GM12865 (cell line): ENCODE measurements around the gene ZNF496.
"Not testable (repeated sequence)": the region's sequence is repeated elsewhere in the genome, so short reads cannot be mapped to it uniquely, and the experiment has no call there.

Experiments
- DNase-seq: peaks from one replicate; pipeline ENCODE4 v3.0.0; 2010; ENCODE audit warnings: low read depth
- H3K4me3 ChIP-seq: 2 replicates; pipeline ENCODE4 v1.5.1; 2011; ENCODE audit warnings: mild to moderate bottlenecking, low read depth, low read length, control low read depth
- TF ChIP-seq, protein P1 (sequence below): IDR thresholded peaks from 2 replicates; pipeline ENCODE4 v1.5.1; 2011; ENCODE audit warnings: low read length, control low read depth, low read depth, inconsistent platforms; ENCODE audit not compliant: insufficient read depth; ENCODE audit errors: missing control alignments

ZNF496 gene

DNA sequence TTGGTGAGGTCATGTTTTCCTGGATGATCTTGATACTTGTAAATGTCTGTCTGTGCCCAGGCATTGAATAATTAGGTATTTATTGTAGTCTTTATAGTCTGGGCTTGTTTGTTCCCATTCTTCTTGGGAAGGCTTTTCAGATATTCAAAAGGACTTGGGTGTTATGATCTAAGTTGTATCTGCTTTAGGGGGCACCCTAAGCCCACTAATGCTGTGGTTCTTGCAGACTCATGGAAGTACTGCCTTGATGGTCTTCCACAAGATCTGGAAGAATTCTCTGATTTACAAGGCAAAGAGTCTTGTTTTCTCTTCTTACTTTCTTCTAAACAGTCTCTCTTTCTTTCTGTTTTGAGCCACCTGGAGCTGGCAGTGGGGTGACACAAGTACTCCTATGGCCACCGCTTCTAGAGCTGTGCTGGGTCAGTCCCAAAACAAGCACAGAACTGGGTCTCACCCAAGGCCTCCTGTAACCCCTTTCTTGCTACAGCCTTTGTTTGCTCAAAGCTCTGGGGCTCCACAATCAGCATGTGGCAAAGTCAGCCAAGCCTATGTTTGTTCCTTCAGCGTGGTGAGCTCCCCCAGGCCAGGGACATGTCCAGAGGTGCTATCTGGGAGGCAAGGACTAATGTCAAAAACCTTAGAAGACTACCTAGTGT lies 63.1 kb downstream of the ZNF496 start:
- H3K4me3 ChIP-seq = no peak overlapping the region
- no peak for DNase-seq
- TF ChIP-seq, protein P1, sequence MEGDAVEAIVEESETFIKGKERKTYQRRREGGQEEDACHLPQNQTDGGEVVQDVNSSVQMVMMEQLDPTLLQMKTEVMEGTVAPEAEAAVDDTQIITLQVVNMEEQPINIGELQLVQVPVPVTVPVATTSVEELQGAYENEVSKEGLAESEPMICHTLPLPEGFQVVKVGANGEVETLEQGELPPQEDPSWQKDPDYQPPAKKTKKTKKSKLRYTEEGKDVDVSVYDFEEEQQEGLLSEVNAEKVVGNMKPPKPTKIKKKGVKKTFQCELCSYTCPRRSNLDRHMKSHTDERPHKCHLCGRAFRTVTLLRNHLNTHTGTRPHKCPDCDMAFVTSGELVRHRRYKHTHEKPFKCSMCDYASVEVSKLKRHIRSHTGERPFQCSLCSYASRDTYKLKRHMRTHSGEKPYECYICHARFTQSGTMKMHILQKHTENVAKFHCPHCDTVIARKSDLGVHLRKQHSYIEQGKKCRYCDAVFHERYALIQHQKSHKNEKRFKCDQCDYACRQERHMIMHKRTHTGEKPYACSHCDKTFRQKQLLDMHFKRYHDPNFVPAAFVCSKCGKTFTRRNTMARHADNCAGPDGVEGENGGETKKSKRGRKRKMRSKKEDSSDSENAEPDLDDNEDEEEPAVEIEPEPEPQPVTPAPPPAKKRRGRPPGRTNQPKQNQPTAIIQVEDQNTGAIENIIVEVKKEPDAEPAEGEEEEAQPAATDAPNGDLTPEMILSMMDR = no peak

DNA sequence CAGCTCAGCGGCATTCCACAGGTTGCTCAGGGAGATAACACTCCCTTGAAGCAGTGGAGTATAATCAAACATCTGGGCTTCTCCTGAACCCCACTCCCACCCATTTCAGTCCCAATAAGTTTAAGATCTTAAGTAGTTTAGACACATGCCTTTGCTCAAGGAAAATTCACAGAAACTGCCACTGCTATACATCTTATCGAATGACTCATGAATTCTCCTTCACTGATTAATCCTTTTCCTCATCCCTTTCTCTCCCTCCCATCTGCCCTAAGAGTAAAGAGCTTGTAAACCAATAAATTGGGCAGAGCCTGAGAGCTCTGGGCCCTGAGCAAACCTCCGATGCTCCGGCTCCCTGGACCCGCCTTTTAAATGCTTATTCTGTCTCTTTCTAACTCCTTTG lies 65.6 kb downstream of the ZNF496 start:
- TF ChIP-seq, protein P1 = no peak
- DNase-seq = no peak
- no peak overlapping the region for H3K4me3 ChIP-seq

DNA sequence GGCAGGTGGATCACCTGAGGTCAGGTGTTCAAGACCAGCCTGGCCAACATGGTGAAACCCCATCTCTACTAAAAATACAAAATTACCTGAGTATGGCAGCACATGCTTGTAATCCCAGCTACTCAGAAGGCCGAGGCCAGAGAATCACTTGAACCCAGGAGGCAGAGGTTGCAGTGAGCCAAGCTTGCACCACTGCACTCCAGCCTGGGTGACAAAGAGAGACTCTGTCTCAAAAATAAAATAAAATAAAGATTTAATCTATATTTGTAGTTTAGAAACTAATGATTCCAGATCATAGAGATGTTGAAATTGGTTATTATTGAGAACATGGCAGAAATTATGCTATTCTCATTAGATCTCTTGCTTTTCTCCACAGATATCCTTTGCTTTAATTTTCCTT lies 75.9 kb downstream of the ZNF496 start, which contains the start of gene VN1R5:
Gene VN1R5 (plus strand): TSS at position 301 of the 400 bp plus-strand sequence.
- not testable (repeated sequence) for DNase-seq, H3K4me3 ChIP-seq

DNA sequence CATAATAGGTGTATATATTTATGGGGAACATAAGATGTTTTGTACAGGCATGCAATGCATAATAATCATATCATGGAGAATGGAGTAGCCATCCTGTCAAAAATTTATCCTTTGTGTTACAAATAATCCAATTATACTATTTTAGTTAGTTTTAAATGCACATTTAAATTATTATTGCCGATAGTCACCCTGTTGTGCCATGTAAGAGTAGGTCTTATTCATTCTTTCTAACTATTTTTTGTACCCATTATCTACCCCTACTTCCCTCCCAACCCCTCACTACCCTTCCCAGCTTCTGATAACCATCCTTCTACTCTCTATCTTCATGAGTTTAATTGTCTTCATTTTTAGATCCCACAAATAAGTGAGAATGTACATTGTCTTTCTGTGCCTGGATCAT lies 84.1 kb downstream of the ZNF496 start:
- no peak overlapping the region for H3K4me3 ChIP-seq
- TF ChIP-seq, protein P1 = no peak
- no peak for DNase-seq
